GM12878 (cell line): Measurements from ENCODE around the gene PHYKPL. TPM values are rescaled to one million over a fixed set of nuclear protein-coding genes. Genes with fewer than 3 reads are reported as not detected.

ENCODE experiments used
- ATAC-seq: fragments of 200-7000 bp; cut with Tn5 transposase; 3 replicates; pipeline ENCODE4 v1.9.1; 2020; ENCODE audit warnings: mild to moderate bottlenecking, moderate library complexity
- BruUV-seq: library from RNA; stranded (reverse); fragments of 400-500 nt; replicated peaks from 2 replicates; lab custom pipeline; 2021; lab: Mats Ljungman, UMichigan
- CTCF ChIA-PET: fragments of 300-600 bp; sonication (Branson Sonifier 250); formaldehyde crosslinking; extraction: SDS; loops from one replicate; lab custom pipeline; 2021; ENCODE audit warnings: inconsistent platforms; lab: Yijun Ruan, JAX
- POLR2A ChIA-PET: fragments of 350-600 bp; formaldehyde crosslinking; extraction: SDS; loops from one replicate; lab custom pipeline; 2021; ENCODE audit warnings: inconsistent platforms; lab: Charles Lee
- RAD21 ChIA-PET: fragments of 300-600 bp; sonication (Branson Sonifier 250); formaldehyde crosslinking; loops from one replicate; lab custom pipeline; 2023; ENCODE audit warnings: antibody characterized with exemption; ENCODE audit not compliant: unreplicated experiment; lab: Charles Lee
- SMC1A ChIA-PET: fragments of 300-600 bp; sonication (Branson Sonifier 250); formaldehyde crosslinking; loops from one replicate; lab custom pipeline; 2023; ENCODE audit not compliant: unreplicated experiment, uncharacterized antibody; lab: Charles Lee
- DNase-seq: peaks from one replicate; pipeline ENCODE4 v3.0.0-alpha.2; 2011; ENCODE audit warnings: low read depth, low spot score
- FAIRE-seq: peaks from 3 replicates; lab custom pipeline; 2011; peaks lifted over from hg19 to GRCh38; lab: Jason Lieb, UNC
- H2AFZ ChIP-seq: 2 replicates; pipeline ENCODE4 v1.6.0; 2011; ENCODE audit warnings: low read depth, low read length, control low read depth; ENCODE audit not compliant: control insufficient read depth
- H3K27ac ChIP-seq: 2 replicates; pipeline ENCODE4 v1.5.1; 2011; ENCODE audit warnings: control low read depth; ENCODE audit not compliant: control insufficient read depth, insufficient read depth
- H3K27me3 ChIP-seq, 2 experiments: replicated peaks in 1 of 2; 2 replicates each; pipeline versions ENCODE4 v1.6.0 to v1.6.1; 2011; ENCODE audit warnings: low read length in 1 of 2; ENCODE audit not compliant: control insufficient read depth in 2 of 2, insufficient read depth in 2 of 2
- H3K36me3 ChIP-seq, 2 experiments: 2 replicates each; pipeline ENCODE4 v1.5.1; 2011; ENCODE audit warnings: low read length in 1 of 2; ENCODE audit not compliant: control insufficient read depth in 2 of 2, insufficient read depth in 2 of 2
- H3K4me1 ChIP-seq: 2 replicates; pipeline ENCODE4 v1.6.1; 2011; ENCODE audit warnings: mild to moderate bottlenecking, low read length, moderate library complexity, mixed read lengths; ENCODE audit not compliant: control insufficient read depth, insufficient read depth
- H3K4me2 ChIP-seq: 2 replicates; pipeline ENCODE4 v1.6.0; 2011; ENCODE audit warnings: control low read depth; ENCODE audit not compliant: control insufficient read depth, insufficient read depth
- H3K4me3 ChIP-seq: fragments of 200-600 bp; sonication (generic); 2 replicates; pipeline ENCODE4 v1.5.1; 2016
- H3K79me2 ChIP-seq: 2 replicates; pipeline ENCODE4 v1.6.0; 2011; ENCODE audit warnings: low read length; ENCODE audit not compliant: control insufficient read depth, insufficient read depth
- H3K9ac ChIP-seq: 2 replicates; pipeline ENCODE4 v1.8.0; 2011; ENCODE audit warnings: low read length, control low read depth, mixed read lengths; ENCODE audit not compliant: control insufficient read depth, insufficient read depth
- H3K9me3 ChIP-seq: replicated peaks from 3 replicates; pipeline ENCODE4 v1.5.1; 2011; ENCODE audit warnings: mild to moderate bottlenecking, low read length; ENCODE audit not compliant: control insufficient read depth, insufficient read depth
- H4K20me1 ChIP-seq: 2 replicates; pipeline ENCODE4 v1.6.0; 2011; ENCODE audit not compliant: control insufficient read depth, insufficient read depth
- E2F8 ChIP-seq: fragments of 450-650 bp; IDR thresholded peaks from 2 replicates; pipeline ENCODE4 v1.6.1; 2018; ENCODE audit warnings: mild to moderate bottlenecking, low read depth, moderate library complexity; ENCODE audit not compliant: partially characterized antibody
- IRF5 ChIP-seq: fragments of 450-650 bp; IDR thresholded peaks from 2 replicates; pipeline ENCODE4 v1.6.1; 2017; ENCODE audit warnings: borderline replicate concordance
- JUNB ChIP-seq: IDR thresholded peaks from 2 replicates; pipeline ENCODE4 v1.6.1; 2016; ENCODE audit warnings: antibody characterized with exemption, mild to moderate bottlenecking
- KLF5 ChIP-seq: fragments of 450-650 bp; IDR thresholded peaks from 2 replicates; pipeline ENCODE4 v1.6.1; 2014; ENCODE audit warnings: mild to moderate bottlenecking; ENCODE audit not compliant: partially characterized antibody
- NFXL1 ChIP-seq: fragments of 450-650 bp; IDR thresholded peaks from 2 replicates; pipeline ENCODE4 v1.6.1; 2017; ENCODE audit warnings: antibody characterized with exemption, mild to moderate bottlenecking, borderline replicate concordance
- PML ChIP-seq: IDR thresholded peaks from 2 replicates; pipeline ENCODE4 v1.6.1; 2012; ENCODE audit warnings: low read length, inconsistent platforms
- POLR2A ChIP-seq: IDR thresholded peaks from 2 replicates; pipeline ENCODE4 v1.6.1; 2011; ENCODE audit warnings: low read depth, mild to moderate bottlenecking, low read length
- POLR2AphosphoS5 ChIP-seq: IDR thresholded peaks from 2 replicates; pipeline ENCODE4 v1.6.1; 2011; ENCODE audit warnings: mild to moderate bottlenecking, low read length, inconsistent platforms
- RBBP5 ChIP-seq: fragments of 200-600 bp; sonication (generic); conservative IDR thresholded peaks from 2 replicates; pipeline ENCODE4 v1.6.1; 2016
- RCOR1 ChIP-seq: conservative IDR thresholded peaks from 2 replicates; pipeline ENCODE4 v1.6.1; 2012; ENCODE audit warnings: low read depth, low read length, improper control_type of control experiment
- USF2 ChIP-seq: IDR thresholded peaks from 2 replicates; pipeline ENCODE4 v1.6.1; 2011; ENCODE audit warnings: low read depth, low read length, improper control_type of control experiment, borderline replicate concordance
- ZBTB11 ChIP-seq: fragments of 450-650 bp; formaldehyde crosslinking; IDR thresholded peaks from 2 replicates; pipeline ENCODE4 v1.5.0; 2022; ENCODE audit warnings: mild to moderate bottlenecking, missing genetic modification characterization
- WGBS: methylation state at CpG from one replicate; pipeline ENCODE4 v1.1.6; 2016; ENCODE audit warnings: low lambda C conversion rate; ENCODE audit not compliant: insufficient replicate concordance, insufficient coverage; ENCODE audit errors: missing lambda C conversion rate; 5-methylcytosine and 5-hydroxymethylcytosine counted together
- in situ Hi-C: fragments of 300-500 bp; cut with MboI; formaldehyde crosslinking; loops from 9 replicates; pipeline ENCODE4 v1.14.3; 2018; ENCODE audit warnings: mixed read lengths
- intact Hi-C: fragments of 100-400 bp; cut with micrococcal nuclease; formaldehyde crosslinking; loops from one replicate; pipeline ENCODE4 v1.14.2; 2022; ENCODE audit not compliant: unreplicated experiment
- polyA plus RNA-seq, 11 experiments: library from polyadenylated mRNA; depleted of rRNA in 4 of 11; unstranded in 6 of 11; stranded (reverse) in 5 of 11; fragments of >200 nt; fragmentation: Nextera tagmentation in 4 of 11; fragmentation: Illumina TruSeq in 1 of 11; extraction: Ambion mirVana in 4 of 11; extraction: Trizol in 1 of 11; gene quantifications; 1 replicate in 1 of 11; 2 replicates in 10 of 11; pipeline versions ENCODE4 v1.2.1 to v1.2.3, GENCODE V29; 2011 to 2016; ENCODE audit warnings: inconsistent platforms in 2 of 11, missing spikeins in 2 of 11, low read depth in 1 of 11
- total RNA-seq, 4 experiments: library from RNA; depleted of rRNA in 3 of 4; stranded (reverse); fragments of >200 nt in 3 of 4; fragmentation: Illumina TruSeq in 1 of 4; extraction: Trizol in 1 of 4; gene quantifications; 2 replicates each; pipeline versions ENCODE4 v1.2.1 to v1.2.3, GENCODE V29; 2013 to 2021

The PHYKPL gene
- total and polyA plus RNA-seq, 10 of the 15 experiments (the other 5 are each of a cell fraction or from before 2014, with no cell fraction given) = 4.5 to 53.9 (median 25.6) TPM

GRCh38 chr5:178207183-178207916 is 25.3 kb downstream of the PHYKPL start:
- SMC1A ChIA-PET = interaction anchor here (1.0 to 2.1 kb wide), 2 partner anchors 9 to 24 kb away, joined by 5 to 6 read pairs; no protein-coding TSS in a partner anchor
- in situ Hi-C loops (no loop called here), intact Hi-C loops (no loop called here)
- Histone ChIP-seq H3K36me3 (peaks cover 41 to 48% of the 10 kb centered on the region in 2 experiments), H3K27me3 (no peaks in the 10 kb centered on the region), H3K4me3 (peak overlapping the region; percentile 97), H3K79me2 (peaks cover 62% of the 10 kb centered on the region), H3K27ac (no peak overlapping the region), H3K9me3 (no peaks in the 10 kb centered on the region), H3K4me2 (peak overlapping the region; percentile 88), H3K9ac (peak overlapping the region; percentile 2; the same call in 1 of the 2 replicates), H3K4me1 (peaks cover 15% of the 10 kb centered on the region), H2AFZ (no peak overlapping the region), H4K20me1 (peaks cover 24% of the 10 kb centered on the region)
- TF ChIP-seq RCOR1 (no peak), JUNB (no peak), E2F8 (no peak), RBBP5 (no peak), KLF5 (no peak), PML (0 out of 2 replicates have a peak, but pooled peaks have one; percentile 30), NFXL1 (no peak), POLR2A (peak; percentile 37), ZBTB11 (CRISPR knock-in tag) (no peak), USF2 (no peak), IRF5 (no peak), POLR2AphosphoS5 (0 out of 2 replicates have a peak, but pooled peaks have one; percentile 3)
- CTCF ChIA-PET = interaction anchor here (1.3 to 2.8 kb wide), 3 partner anchors 8 to 28 kb away, joined by 4 to 12 read pairs (median 5); no protein-coding TSS in a partner anchor
- FAIRE-seq (no peak), ATAC-seq (no peak), DNase-seq (no peak)
- POLR2A ChIA-PET = interaction anchor here (0.6 to 1.9 kb wide), 2 partner anchors 24 to 1008 kb away, joined by 3 to 4 read pairs; no protein-coding TSS in a partner anchor
- BruUV-seq = no TSS peak
- RAD21 ChIA-PET = no interaction called here
- 82% methylated on average over 4 of the region's 5 CpGs for WGBS
